ENCODE results near the gene COA1.

DNA sequence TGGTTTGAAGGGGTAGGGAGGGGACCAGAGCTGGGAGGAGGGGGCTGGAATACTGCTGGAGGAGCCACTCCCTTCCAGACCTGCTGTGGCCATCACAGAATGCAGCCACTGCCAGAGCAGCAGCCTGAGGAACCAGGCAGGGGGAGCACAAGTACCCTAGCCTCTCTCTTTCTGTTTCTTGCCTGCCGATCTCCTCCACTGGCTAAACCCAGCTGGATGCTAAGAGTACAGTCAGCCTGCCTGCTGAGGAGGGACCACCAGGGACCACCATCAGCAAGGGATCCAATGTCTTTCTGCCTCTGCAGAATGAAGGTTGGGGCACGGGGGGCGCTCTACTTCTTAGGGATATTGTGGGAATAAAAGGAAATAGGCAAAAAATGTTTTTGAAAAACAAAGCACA is 33.9 kb upstream of the COA1 start:
- TF ChIP-seq, protein P1, sequence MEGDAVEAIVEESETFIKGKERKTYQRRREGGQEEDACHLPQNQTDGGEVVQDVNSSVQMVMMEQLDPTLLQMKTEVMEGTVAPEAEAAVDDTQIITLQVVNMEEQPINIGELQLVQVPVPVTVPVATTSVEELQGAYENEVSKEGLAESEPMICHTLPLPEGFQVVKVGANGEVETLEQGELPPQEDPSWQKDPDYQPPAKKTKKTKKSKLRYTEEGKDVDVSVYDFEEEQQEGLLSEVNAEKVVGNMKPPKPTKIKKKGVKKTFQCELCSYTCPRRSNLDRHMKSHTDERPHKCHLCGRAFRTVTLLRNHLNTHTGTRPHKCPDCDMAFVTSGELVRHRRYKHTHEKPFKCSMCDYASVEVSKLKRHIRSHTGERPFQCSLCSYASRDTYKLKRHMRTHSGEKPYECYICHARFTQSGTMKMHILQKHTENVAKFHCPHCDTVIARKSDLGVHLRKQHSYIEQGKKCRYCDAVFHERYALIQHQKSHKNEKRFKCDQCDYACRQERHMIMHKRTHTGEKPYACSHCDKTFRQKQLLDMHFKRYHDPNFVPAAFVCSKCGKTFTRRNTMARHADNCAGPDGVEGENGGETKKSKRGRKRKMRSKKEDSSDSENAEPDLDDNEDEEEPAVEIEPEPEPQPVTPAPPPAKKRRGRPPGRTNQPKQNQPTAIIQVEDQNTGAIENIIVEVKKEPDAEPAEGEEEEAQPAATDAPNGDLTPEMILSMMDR (IDR thresholded peaks at IDR 0.05), result no peak
- no peak for TF ChIP-seq POLR2A (IDR thresholded peaks at IDR 0.05)

All from testis (tissue), 2 donors.